IMR-90 (cell line): Measurements from ENCODE around the gene RAB25. TPM values are rescaled to one million over a fixed set of nuclear protein-coding genes. Genes with fewer than 3 reads are reported as not detected.

Experiments
- ATAC-seq: fragments of 200-7000 bp; cut with Tn5 transposase; 2 replicates; pipeline ENCODE4 v1.9.1; 2020; ENCODE audit warnings: low read depth, mild to moderate bottlenecking, moderate library complexity
- BruUV-seq: library from RNA; stranded (reverse); fragments of 400-500 nt; replicated peaks from 2 replicates; lab custom pipeline; 2021; lab: Mats Ljungman, UMichigan
- CTCF ChIA-PET: fragments of 300-600 bp; formaldehyde crosslinking; extraction: SDS; loops from one replicate; lab custom pipeline; 2021; ENCODE audit warnings: antibody characterized with exemption; lab: Yijun Ruan, JAX
- POLR2A ChIA-PET: fragments of 300-600 bp; sonication (Branson Sonifier 250); formaldehyde crosslinking; loops from one replicate; lab custom pipeline; 2022; ENCODE audit warnings: antibody characterized with exemption; ENCODE audit not compliant: unreplicated experiment; lab: Charles Lee
- DNase-seq: peaks from one replicate; pipeline ENCODE4 v3.0.0; 2013
- H2AFZ ChIP-seq: replicated peaks from 2 replicates; pipeline ENCODE3; 2013; ENCODE audit warnings: low read length, mild to moderate bottlenecking; ENCODE audit not compliant: poor library complexity
- H2AK5ac ChIP-seq: 2 replicates; pipeline ENCODE4 v1.6.1; 2013; ENCODE audit warnings: low read depth, low read length, inconsistent platforms
- H2AK9ac ChIP-seq: replicated peaks from 2 replicates; pipeline ENCODE3; 2013; ENCODE audit warnings: mild to moderate bottlenecking, low read depth, low read length, moderate library complexity; ENCODE audit not compliant: poor library complexity
- H2BK120ac ChIP-seq: 2 replicates; pipeline ENCODE4 v1.6.1; 2013; ENCODE audit warnings: low read depth, low read length, inconsistent platforms
- H2BK15ac ChIP-seq: 3 replicates; pipeline ENCODE4 v1.6.1; 2013; ENCODE audit warnings: low read depth, low read length, inconsistent platforms
- H2BK20ac ChIP-seq: 2 replicates; pipeline ENCODE4 v1.6.1; 2013; ENCODE audit warnings: low read depth, mild to moderate bottlenecking, inconsistent platforms, low read length, moderate library complexity
- H2BK5ac ChIP-seq: 2 replicates; pipeline ENCODE4 v1.6.1; 2013; ENCODE audit warnings: mild to moderate bottlenecking, low read depth, low read length, inconsistent platforms; ENCODE audit not compliant: poor library complexity, severe bottlenecking
- H3K14ac ChIP-seq: replicated peaks from 2 replicates; pipeline ENCODE4 v1.6.1; 2013; ENCODE audit warnings: low read depth, low read length, inconsistent platforms
- H3K18ac ChIP-seq: 2 replicates; pipeline ENCODE4 v1.6.1; 2013; ENCODE audit warnings: low read depth, low read length, control low read depth
- H3K23ac ChIP-seq: 2 replicates; pipeline ENCODE4 v1.6.1; 2013; ENCODE audit warnings: low read depth, low read length, inconsistent platforms
- H3K27ac ChIP-seq: 2 replicates; pipeline ENCODE4 v1.5.1; 2013; ENCODE audit warnings: mild to moderate bottlenecking, control low read depth, low read length; ENCODE audit not compliant: insufficient read depth
- H3K27me3 ChIP-seq: 2 replicates; pipeline ENCODE4 v1.6.1; 2013; ENCODE audit warnings: low read length; ENCODE audit not compliant: control insufficient read depth, insufficient read depth
- H3K36me3 ChIP-seq: 2 replicates; pipeline ENCODE4 v1.6.1; 2013; ENCODE audit warnings: low read length, mixed read lengths; ENCODE audit not compliant: control insufficient read depth, insufficient read depth
- H3K4ac ChIP-seq: 2 replicates; pipeline ENCODE4 v1.6.1; 2013; ENCODE audit warnings: low read depth, low read length, inconsistent platforms
- H3K4me1 ChIP-seq: 2 replicates; pipeline ENCODE4 v1.6.1; 2013; ENCODE audit warnings: low read length, mixed read lengths; ENCODE audit not compliant: control insufficient read depth, insufficient read depth
- H3K4me2 ChIP-seq: 2 replicates; pipeline ENCODE4 v1.6.1; 2013; ENCODE audit warnings: low read depth, mild to moderate bottlenecking, control low read depth, low read length, moderate library complexity
- H3K4me3 ChIP-seq: 2 replicates; pipeline ENCODE4 v1.5.1; 2013; ENCODE audit warnings: low read depth, mild to moderate bottlenecking, control low read depth, low read length, moderate library complexity; ENCODE audit not compliant: insufficient read depth
- H3K56ac ChIP-seq: 2 replicates; pipeline ENCODE4 v1.6.1; 2013; ENCODE audit warnings: low read length, inconsistent platforms; ENCODE audit not compliant: insufficient read depth; ENCODE audit errors: extremely low read depth
- H3K79me1 ChIP-seq, 2 experiments: 2 replicates each; pipeline ENCODE4 v1.6.1; 2013; ENCODE audit warnings: low read length in 2 of 2, inconsistent platforms in 1 of 2, low read depth in 1 of 2
- H3K9ac ChIP-seq: 2 replicates; pipeline ENCODE4 v1.6.1; 2013; ENCODE audit warnings: low read depth, low read length, control low read depth
- H3K9me1 ChIP-seq: 2 replicates; pipeline ENCODE4 v1.6.1; 2013; ENCODE audit warnings: low read length, inconsistent platforms; ENCODE audit not compliant: insufficient read depth
- H3K9me3 ChIP-seq: 2 replicates; pipeline ENCODE4 v1.6.1; 2013; ENCODE audit warnings: low read length; ENCODE audit not compliant: control insufficient read depth, insufficient read depth
- H4K20me1 ChIP-seq: 2 replicates; pipeline ENCODE4 v1.6.1; 2013; ENCODE audit warnings: low read length, inconsistent platforms; ENCODE audit not compliant: insufficient read depth
- H4K5ac ChIP-seq: 2 replicates; pipeline ENCODE4 v1.6.1; 2013; ENCODE audit warnings: mild to moderate bottlenecking, low read depth, low read length, control low read depth
- H4K8ac ChIP-seq, 2 experiments: 2 replicates each; pipeline ENCODE4 v1.6.1; 2013; ENCODE audit warnings: low read depth in 2 of 2, low read length in 2 of 2, control low read depth in 1 of 2, inconsistent platforms in 1 of 2
- H4K91ac ChIP-seq: 2 replicates; pipeline ENCODE4 v1.6.1; 2013; ENCODE audit warnings: low read depth, low read length, inconsistent platforms; ENCODE audit not compliant: insufficient read depth
- CHD1 ChIP-seq: IDR thresholded peaks from 2 replicates; pipeline ENCODE4 v1.6.1; 2012; ENCODE audit warnings: low read depth, low read length, improper control_type of control experiment
- POLR2A ChIP-seq: IDR thresholded peaks from 2 replicates; pipeline ENCODE4 v1.6.1; 2012; ENCODE audit warnings: mild to moderate bottlenecking, low read depth, low read length
- WGBS, 2 experiments: methylation state at CpG; one replicate each; pipeline versions ENCODE4 v1.1.5 to v1.1.7; 2013; ENCODE audit warnings: missing lambda C conversion rate in 2 of 2; ENCODE audit not compliant: insufficient read length in 1 of 2; ENCODE audit errors: extremely low coverage in 2 of 2; 5-methylcytosine and 5-hydroxymethylcytosine counted together
- dilution Hi-C: fragments of 300-500 bp; cut with HindIII; formaldehyde crosslinking; loops from one replicate; pipeline ENCODE4 v1.14.3; 2018; ENCODE audit warnings: low sequenced_read_pairs; ENCODE audit not compliant: unreplicated experiment
- in situ Hi-C: fragments of 300-500 bp; cut with MboI; formaldehyde crosslinking; loops from 3 replicates; pipeline ENCODE4 v1.14.3; 2019; ENCODE audit warnings: low sequenced_read_pairs, inconsistent platforms, mixed read lengths
- intact Hi-C: fragments of 100-400 bp; cut with micrococcal nuclease; formaldehyde crosslinking; loops from 2 replicates; pipeline ENCODE4 v1.10.0; 2022
- polyA plus RNA-seq, 3 experiments: library from polyadenylated mRNA; depleted of rRNA; stranded (reverse); fragments of >200 nt; gene quantifications; 2 replicates each; pipeline ENCODE4 v1.2.3, GENCODE V29; 2012; ENCODE audit warnings: low replicate concordance in 1 of 3
- total RNA-seq: library from RNA; depleted of rRNA; stranded (reverse); fragments of >200 nt; gene quantifications from 2 replicates; pipeline ENCODE4 v1.2.3, GENCODE V29; 2012

RAB25 gene
- total and polyA plus RNA-seq, 2 of the 4 experiments (the other 2 are of a cell fraction): not detected

- in situ Hi-C loops: no loop called here
- intact Hi-C loops: no loop called here
- ChIA-PET CTCF (interaction anchor here (1.8 kb wide), 1 partner anchor 11 kb away, joined by 5 read pairs; no protein-coding TSS in a partner anchor), POLR2A (interaction anchor here (0.7 kb wide), 2 partner anchors 22 to 575 kb away, joined by 11 to 13 read pairs; no protein-coding TSS in a partner anchor)
- Histone ChIP-seq H3K79me1 (peaks cover 29 to 77% of the 10 kb centered on the region in 2 experiments), H3K14ac (0 out of 2 replicates have a peak overlapping the region, but pooled peaks have one; percentile 37), H3K18ac (no peak overlapping the region), H2BK15ac (peak overlapping the region; percentile 1; the same call in 1 of the 3 replicates), H2AFZ (peak overlapping the region; percentile 48), H3K4me2 (no peak overlapping the region), H2AK5ac (peak overlapping the region; percentile 76), H3K56ac (no peak overlapping the region), H4K91ac (no peak overlapping the region; the same call in 1 of the 2 replicates), H4K5ac (no peak overlapping the region), H4K8ac (peak overlapping the region in 1 of 2 experiments; percentile 6; a peak in 1 of 4 replicates), H2AK9ac (peak overlapping the region; percentile 96), H3K9me1 (peaks cover 48% of the 10 kb centered on the region), H3K36me3 (no peaks in the 10 kb centered on the region), H3K23ac (no peak overlapping the region), H3K4me3 (no peak overlapping the region), H3K4ac (peak overlapping the region; percentile 66), H2BK5ac (no peak overlapping the region), H3K27me3 (no peaks in the 10 kb centered on the region), H2BK120ac (peak overlapping the region; percentile 95; the same call in 1 of the 2 replicates), H4K20me1 (no peaks in the 10 kb centered on the region), H3K9ac (no peak overlapping the region), H3K27ac (no peak overlapping the region), H2BK20ac (peak overlapping the region; percentile 46), H3K9me3 (no peaks in the 10 kb centered on the region), H3K4me1 (peaks cover 48% of the 10 kb centered on the region)
- BruUV-seq: no TSS peak
- dilution Hi-C loops: no loop called here
- TF ChIP-seq POLR2A (0 out of 2 replicates have a peak, but pooled peaks have one; percentile 2), CHD1 (no peak)
- ATAC-seq (no peak), DNase-seq (no peak)
- WGBS, 2 experiments: no CpG with 5 or more reads among the region's 6 CpGs
Observed at GRCh38 chr1:156101880-156102279, 40.9 kb downstream of the RAB25 start.
